IMR-90 (cell line): ENCODE data around the gene CEMIP2. TPM values are rescaled to one million over a fixed set of nuclear protein-coding genes. Genes with fewer than 3 reads are reported as not detected.

Experiments used
- ATAC-seq: fragments of 200-7000 bp; cut with Tn5 transposase; 2 replicates; pipeline ENCODE4 v1.9.1; 2020; ENCODE audit warnings: low read depth, mild to moderate bottlenecking, moderate library complexity
- BruUV-seq: library from RNA; stranded (reverse); fragments of 400-500 nt; replicated peaks from 2 replicates; lab custom pipeline; 2021; lab: Mats Ljungman, UMichigan
- CTCF ChIA-PET: fragments of 300-600 bp; formaldehyde crosslinking; extraction: SDS; loops from one replicate; lab custom pipeline; 2021; ENCODE audit warnings: antibody characterized with exemption; lab: Yijun Ruan, JAX
- POLR2A ChIA-PET: fragments of 300-600 bp; sonication (Branson Sonifier 250); formaldehyde crosslinking; loops from one replicate; lab custom pipeline; 2022; ENCODE audit warnings: antibody characterized with exemption; ENCODE audit not compliant: unreplicated experiment; lab: Charles Lee
- DNase-seq: peaks from one replicate; pipeline ENCODE4 v3.0.0; 2013
- H2AFZ ChIP-seq: replicated peaks from 2 replicates; pipeline ENCODE3; 2013; ENCODE audit warnings: low read length, mild to moderate bottlenecking; ENCODE audit not compliant: poor library complexity
- H2AK5ac ChIP-seq: 2 replicates; pipeline ENCODE4 v1.6.1; 2013; ENCODE audit warnings: low read depth, low read length, inconsistent platforms
- H2AK9ac ChIP-seq: replicated peaks from 2 replicates; pipeline ENCODE3; 2013; ENCODE audit warnings: mild to moderate bottlenecking, low read depth, low read length, moderate library complexity; ENCODE audit not compliant: poor library complexity
- H2BK120ac ChIP-seq: 2 replicates; pipeline ENCODE4 v1.6.1; 2013; ENCODE audit warnings: low read depth, low read length, inconsistent platforms
- H2BK15ac ChIP-seq: 3 replicates; pipeline ENCODE4 v1.6.1; 2013; ENCODE audit warnings: low read depth, low read length, inconsistent platforms
- H2BK20ac ChIP-seq: 2 replicates; pipeline ENCODE4 v1.6.1; 2013; ENCODE audit warnings: low read depth, mild to moderate bottlenecking, inconsistent platforms, low read length, moderate library complexity
- H2BK5ac ChIP-seq: 2 replicates; pipeline ENCODE4 v1.6.1; 2013; ENCODE audit warnings: mild to moderate bottlenecking, low read depth, low read length, inconsistent platforms; ENCODE audit not compliant: poor library complexity, severe bottlenecking
- H3K14ac ChIP-seq: replicated peaks from 2 replicates; pipeline ENCODE4 v1.6.1; 2013; ENCODE audit warnings: low read depth, low read length, inconsistent platforms
- H3K18ac ChIP-seq: 2 replicates; pipeline ENCODE4 v1.6.1; 2013; ENCODE audit warnings: low read depth, low read length, control low read depth
- H3K23ac ChIP-seq: 2 replicates; pipeline ENCODE4 v1.6.1; 2013; ENCODE audit warnings: low read depth, low read length, inconsistent platforms
- H3K27ac ChIP-seq: 2 replicates; pipeline ENCODE4 v1.5.1; 2013; ENCODE audit warnings: mild to moderate bottlenecking, control low read depth, low read length; ENCODE audit not compliant: insufficient read depth
- H3K27me3 ChIP-seq: 2 replicates; pipeline ENCODE4 v1.6.1; 2013; ENCODE audit warnings: low read length; ENCODE audit not compliant: control insufficient read depth, insufficient read depth
- H3K36me3 ChIP-seq: 2 replicates; pipeline ENCODE4 v1.6.1; 2013; ENCODE audit warnings: low read length, mixed read lengths; ENCODE audit not compliant: control insufficient read depth, insufficient read depth
- H3K4ac ChIP-seq: 2 replicates; pipeline ENCODE4 v1.6.1; 2013; ENCODE audit warnings: low read depth, low read length, inconsistent platforms
- H3K4me1 ChIP-seq: 2 replicates; pipeline ENCODE4 v1.6.1; 2013; ENCODE audit warnings: low read length, mixed read lengths; ENCODE audit not compliant: control insufficient read depth, insufficient read depth
- H3K4me2 ChIP-seq: 2 replicates; pipeline ENCODE4 v1.6.1; 2013; ENCODE audit warnings: low read depth, mild to moderate bottlenecking, control low read depth, low read length, moderate library complexity
- H3K4me3 ChIP-seq: 2 replicates; pipeline ENCODE4 v1.5.1; 2013; ENCODE audit warnings: low read depth, mild to moderate bottlenecking, control low read depth, low read length, moderate library complexity; ENCODE audit not compliant: insufficient read depth
- H3K56ac ChIP-seq: 2 replicates; pipeline ENCODE4 v1.6.1; 2013; ENCODE audit warnings: low read length, inconsistent platforms; ENCODE audit not compliant: insufficient read depth; ENCODE audit errors: extremely low read depth
- H3K79me1 ChIP-seq, 2 experiments: 2 replicates each; pipeline ENCODE4 v1.6.1; 2013; ENCODE audit warnings: low read length in 2 of 2, inconsistent platforms in 1 of 2, low read depth in 1 of 2
- H3K9ac ChIP-seq: 2 replicates; pipeline ENCODE4 v1.6.1; 2013; ENCODE audit warnings: low read depth, low read length, control low read depth
- H3K9me1 ChIP-seq: 2 replicates; pipeline ENCODE4 v1.6.1; 2013; ENCODE audit warnings: low read length, inconsistent platforms; ENCODE audit not compliant: insufficient read depth
- H3K9me3 ChIP-seq: 2 replicates; pipeline ENCODE4 v1.6.1; 2013; ENCODE audit warnings: low read length; ENCODE audit not compliant: control insufficient read depth, insufficient read depth
- H4K20me1 ChIP-seq: 2 replicates; pipeline ENCODE4 v1.6.1; 2013; ENCODE audit warnings: low read length, inconsistent platforms; ENCODE audit not compliant: insufficient read depth
- H4K5ac ChIP-seq: 2 replicates; pipeline ENCODE4 v1.6.1; 2013; ENCODE audit warnings: mild to moderate bottlenecking, low read depth, low read length, control low read depth
- H4K8ac ChIP-seq, 2 experiments: 2 replicates each; pipeline ENCODE4 v1.6.1; 2013; ENCODE audit warnings: low read depth in 2 of 2, low read length in 2 of 2, control low read depth in 1 of 2, inconsistent platforms in 1 of 2
- H4K91ac ChIP-seq: 2 replicates; pipeline ENCODE4 v1.6.1; 2013; ENCODE audit warnings: low read depth, low read length, inconsistent platforms; ENCODE audit not compliant: insufficient read depth
- BHLHE40 ChIP-seq: fragments of 150-350 bp; IDR thresholded peaks from 2 replicates; pipeline ENCODE4 v1.6.1; 2016; ENCODE audit warnings: mild to moderate bottlenecking, low read depth, low read length
- CEBPB ChIP-seq: IDR thresholded peaks from 2 replicates; pipeline ENCODE4 v1.6.1; 2012; ENCODE audit warnings: low read depth, low read length, improper control_type of control experiment
- CHD1 ChIP-seq: IDR thresholded peaks from 2 replicates; pipeline ENCODE4 v1.6.1; 2012; ENCODE audit warnings: low read depth, low read length, improper control_type of control experiment
- MAFK ChIP-seq: IDR thresholded peaks from 2 replicates; pipeline ENCODE4 v1.6.1; 2012; ENCODE audit warnings: low read depth, low read length, improper control_type of control experiment
- MXI1 ChIP-seq: IDR thresholded peaks from 2 replicates; pipeline ENCODE4 v1.6.1; 2012; ENCODE audit warnings: low read depth, mild to moderate bottlenecking, low read length, moderate library complexity, borderline replicate concordance
- NFE2L2 ChIP-seq: fragments of 150-350 bp; IDR thresholded peaks from 2 replicates; pipeline ENCODE4 v1.6.1; 2016; ENCODE audit warnings: low read depth, mild to moderate bottlenecking, low read length
- POLR2A ChIP-seq: IDR thresholded peaks from 2 replicates; pipeline ENCODE4 v1.6.1; 2012; ENCODE audit warnings: mild to moderate bottlenecking, low read depth, low read length
- RAD21 ChIP-seq: IDR thresholded peaks from 2 replicates; pipeline ENCODE4 v1.6.1; 2012; ENCODE audit warnings: low read length, improper control_type of control experiment
- RFX5 ChIP-seq: IDR thresholded peaks from 2 replicates; pipeline ENCODE4 v1.8.0; 2012; ENCODE audit warnings: low read depth, mild to moderate bottlenecking, low read length, moderate library complexity
- SMC3 ChIP-seq: fragments of 150-350 bp; IDR thresholded peaks from 2 replicates; pipeline ENCODE4 v1.6.1; 2016; ENCODE audit warnings: low read depth, mild to moderate bottlenecking, antibody characterized with exemption, low read length, moderate library complexity
- WGBS, 2 experiments: methylation state at CpG; one replicate each; pipeline versions ENCODE4 v1.1.5 to v1.1.7; 2013; ENCODE audit warnings: missing lambda C conversion rate in 2 of 2; ENCODE audit not compliant: insufficient read length in 1 of 2; ENCODE audit errors: extremely low coverage in 2 of 2; 5-methylcytosine and 5-hydroxymethylcytosine counted together
- dilution Hi-C: fragments of 300-500 bp; cut with HindIII; formaldehyde crosslinking; loops from one replicate; pipeline ENCODE4 v1.14.3; 2018; ENCODE audit warnings: low sequenced_read_pairs; ENCODE audit not compliant: unreplicated experiment
- in situ Hi-C: fragments of 300-500 bp; cut with MboI; formaldehyde crosslinking; loops from 3 replicates; pipeline ENCODE4 v1.14.3; 2019; ENCODE audit warnings: low sequenced_read_pairs, inconsistent platforms, mixed read lengths
- intact Hi-C: fragments of 100-400 bp; cut with micrococcal nuclease; formaldehyde crosslinking; loops from 2 replicates; pipeline ENCODE4 v1.10.0; 2022
- polyA plus RNA-seq, 3 experiments: library from polyadenylated mRNA; depleted of rRNA; stranded (reverse); fragments of >200 nt; gene quantifications; 2 replicates each; pipeline ENCODE4 v1.2.3, GENCODE V29; 2012; ENCODE audit warnings: low replicate concordance in 1 of 3
- total RNA-seq: library from RNA; depleted of rRNA; stranded (reverse); fragments of >200 nt; gene quantifications from 2 replicates; pipeline ENCODE4 v1.2.3, GENCODE V29; 2012
- TF ChIP-seq, protein P1 (sequence below): fragments of 150-350 bp; IDR thresholded peaks from 2 replicates; pipeline ENCODE4 v1.6.1; 2016; ENCODE audit warnings: low read depth, mild to moderate bottlenecking, low read length, moderate library complexity, borderline replicate concordance

The CEMIP2 gene
- total and polyA plus RNA-seq, 2 of the 4 experiments (the other 2 are of a cell fraction): 65.2 to 67.4 TPM

DNA sequence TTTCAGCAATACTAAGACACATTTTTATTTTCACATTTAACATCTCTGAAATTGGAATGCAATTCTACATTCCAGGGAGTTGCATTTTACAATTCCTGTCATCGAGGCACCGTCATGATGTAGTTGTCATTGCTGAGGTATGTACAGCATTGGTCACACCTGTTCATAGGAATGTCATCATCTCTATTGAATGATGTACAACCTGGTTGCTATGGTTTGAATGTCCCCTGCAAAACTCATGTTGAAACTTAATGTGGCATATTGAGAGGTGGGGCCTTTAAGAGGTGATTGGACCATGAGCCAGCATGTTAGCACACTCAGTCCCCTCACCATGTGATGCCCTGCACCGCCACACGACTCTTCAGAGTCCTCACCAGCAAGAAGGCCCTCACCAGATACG is 103.1 kb downstream of the CEMIP2 start:
- H2BK120ac ChIP-seq: no peak overlapping the region
- no peak overlapping the region for H3K4me3 ChIP-seq
- intact Hi-C loops: no loop called here
- no peak overlapping the region for H2AK9ac ChIP-seq
- no peak overlapping the region for H3K23ac ChIP-seq
- no peak for ATAC-seq
- TF ChIP-seq RFX5: no peak
- TF ChIP-seq, protein P1, sequence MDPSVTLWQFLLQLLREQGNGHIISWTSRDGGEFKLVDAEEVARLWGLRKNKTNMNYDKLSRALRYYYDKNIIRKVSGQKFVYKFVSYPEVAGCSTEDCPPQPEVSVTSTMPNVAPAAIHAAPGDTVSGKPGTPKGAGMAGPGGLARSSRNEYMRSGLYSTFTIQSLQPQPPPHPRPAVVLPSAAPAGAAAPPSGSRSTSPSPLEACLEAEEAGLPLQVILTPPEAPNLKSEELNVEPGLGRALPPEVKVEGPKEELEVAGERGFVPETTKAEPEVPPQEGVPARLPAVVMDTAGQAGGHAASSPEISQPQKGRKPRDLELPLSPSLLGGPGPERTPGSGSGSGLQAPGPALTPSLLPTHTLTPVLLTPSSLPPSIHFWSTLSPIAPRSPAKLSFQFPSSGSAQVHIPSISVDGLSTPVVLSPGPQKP: no peak
- TF ChIP-seq SMC3: no peak
- TF ChIP-seq CHD1: no peak
- no peak for TF ChIP-seq MXI1
- TF ChIP-seq MAFK: no peak
- TF ChIP-seq CEBPB: no peak
- TF ChIP-seq BHLHE40: no peak
- TF ChIP-seq POLR2A: no peak
- no peak for TF ChIP-seq RAD21
- TF ChIP-seq NFE2L2: no peak
- H2BK5ac ChIP-seq: no peak overlapping the region
- H4K91ac ChIP-seq: no peak overlapping the region
- no peak overlapping the region for H3K4me2 ChIP-seq
- H2AFZ ChIP-seq: no peak overlapping the region
- DNase-seq: no peak
- no peak overlapping the region for H3K18ac ChIP-seq
- BruUV-seq: no TSS peak
- no peaks in the 10 kb centered on the region for H3K36me3 ChIP-seq
- H3K79me1 ChIP-seq: no peaks in the 10 kb centered on the region
- dilution Hi-C loops: no loop called here
- 80% methylated on average over 1 of the region's 5 CpGs; no CpG with 5 or more reads in 1 of the 2 experiments for WGBS, 2 experiments
- no peak overlapping the region for H2BK15ac ChIP-seq
- POLR2A ChIA-PET: no interaction called here
- no peaks in the 10 kb centered on the region for H3K9me3 ChIP-seq
- H3K27me3 ChIP-seq: no peaks in the 10 kb centered on the region
- H3K56ac ChIP-seq: no peak overlapping the region
- no peak overlapping the region for H2BK20ac ChIP-seq
- no peak overlapping the region for H4K5ac ChIP-seq
- H4K8ac ChIP-seq: no peak overlapping the region
- H3K4ac ChIP-seq: no peak overlapping the region
- no peak overlapping the region for H2AK5ac ChIP-seq
- H3K9me1 ChIP-seq: no peaks in the 10 kb centered on the region
- H3K14ac ChIP-seq: no peak overlapping the region
- CTCF ChIA-PET: no interaction called here
- H3K27ac ChIP-seq: no peak overlapping the region
- no peaks in the 10 kb centered on the region for H4K20me1 ChIP-seq
- peaks cover 2% of the 10 kb centered on the region; the same call in 1 of the 2 replicates for H3K4me1 ChIP-seq
- no peak overlapping the region for H3K9ac ChIP-seq
- in situ Hi-C loops: no loop called here
